Measurements from ENCODE around the gene HSP90AB1. TPM values are rescaled to one million over a fixed set of nuclear protein-coding genes. Genes with fewer than 3 reads are reported as not detected.

The HSP90AB1 gene
- polyA plus RNA-seq, 1 donor from 2014 or later = 522 TPM

GRCh38 chr6:44260011-44260410 lies 13.1 kb downstream of the HSP90AB1 start:
- Histone ChIP-seq H3F3A (ENCODE audit: insufficient read depth, low read length, poor library complexity, severe bottlenecking) (no peaks in the 10 kb centered on the region), H3K9ac (ENCODE audit: low read length) (no peak overlapping the region), H3K27me3 (ENCODE audit: insufficient read depth, low read depth, low read length) (no peaks in the 10 kb centered on the region), H3K79me2 (replicated peaks; ENCODE audit: insufficient read depth, low read length) (peaks cover 33% of the 10 kb centered on the region), H2AFZ (ENCODE audit: low read depth, low read length) (no peak overlapping the region), H3K36me3 (ENCODE audit: insufficient read depth, low read length) (no peaks in the 10 kb centered on the region), H3K4me2 (ENCODE audit: low read length) (no peak overlapping the region), H3K27ac (ENCODE audit: low read length) (no peak overlapping the region), H4K20me1 (ENCODE audit: insufficient read depth) (peaks cover 4% of the 10 kb centered on the region), H3K9me3 (ENCODE audit: low read length) (no peaks in the 10 kb centered on the region), H3K9me2 (ENCODE audit: insufficient read depth, low read length) (no peaks in the 10 kb centered on the region), H3K4me3 (ENCODE audit: low read length) (no peak overlapping the region)
- no peak for TF ChIP-seq RAD21 (conservative IDR thresholded peaks at IDR 0.05)

DNA sequence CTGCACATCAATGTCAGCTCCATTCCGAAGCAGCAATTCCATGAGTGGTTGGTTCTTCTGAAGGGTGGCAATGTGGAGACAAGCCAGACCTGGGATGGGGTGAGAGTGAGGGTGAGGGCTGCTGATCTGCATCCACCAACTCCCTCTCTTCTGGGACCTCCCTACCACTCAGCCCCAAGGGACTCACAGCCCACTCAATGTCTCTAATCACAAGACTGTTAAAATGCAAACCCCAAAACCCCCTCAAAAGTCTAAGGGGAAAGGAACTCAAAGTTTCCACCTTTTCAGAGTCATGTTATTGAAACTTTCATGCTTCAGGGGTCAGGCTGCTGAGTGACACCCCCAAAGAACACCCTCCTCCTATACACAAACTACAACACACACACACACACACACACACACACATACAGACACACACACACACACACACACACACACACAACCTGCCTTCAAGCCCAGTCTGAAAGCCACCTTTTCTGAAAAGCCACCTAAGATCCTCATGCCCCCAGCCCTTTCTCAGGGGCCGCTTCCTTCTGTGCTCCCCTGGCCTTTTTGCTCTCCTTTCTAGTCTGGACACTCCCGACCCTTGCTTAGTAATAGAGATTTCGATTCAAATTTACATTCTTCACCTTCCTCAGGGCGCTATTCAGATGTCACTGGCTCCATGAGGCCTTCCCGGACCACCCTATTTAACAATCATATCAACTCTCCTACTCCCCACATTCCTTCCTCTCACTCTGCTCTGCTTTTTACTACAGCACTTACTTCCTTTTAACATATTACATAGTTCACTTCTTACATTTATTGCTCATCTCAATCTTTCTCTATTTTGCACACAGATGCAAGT lies 13.8 kb downstream of the HSP90AB1 start:
- no peak overlapping the region for H3K4me3 ChIP-seq (ENCODE audit: low read length)
- peaks cover 4% of the 10 kb centered on the region for H4K20me1 ChIP-seq (ENCODE audit: insufficient read depth)
- TF ChIP-seq, protein P1, sequence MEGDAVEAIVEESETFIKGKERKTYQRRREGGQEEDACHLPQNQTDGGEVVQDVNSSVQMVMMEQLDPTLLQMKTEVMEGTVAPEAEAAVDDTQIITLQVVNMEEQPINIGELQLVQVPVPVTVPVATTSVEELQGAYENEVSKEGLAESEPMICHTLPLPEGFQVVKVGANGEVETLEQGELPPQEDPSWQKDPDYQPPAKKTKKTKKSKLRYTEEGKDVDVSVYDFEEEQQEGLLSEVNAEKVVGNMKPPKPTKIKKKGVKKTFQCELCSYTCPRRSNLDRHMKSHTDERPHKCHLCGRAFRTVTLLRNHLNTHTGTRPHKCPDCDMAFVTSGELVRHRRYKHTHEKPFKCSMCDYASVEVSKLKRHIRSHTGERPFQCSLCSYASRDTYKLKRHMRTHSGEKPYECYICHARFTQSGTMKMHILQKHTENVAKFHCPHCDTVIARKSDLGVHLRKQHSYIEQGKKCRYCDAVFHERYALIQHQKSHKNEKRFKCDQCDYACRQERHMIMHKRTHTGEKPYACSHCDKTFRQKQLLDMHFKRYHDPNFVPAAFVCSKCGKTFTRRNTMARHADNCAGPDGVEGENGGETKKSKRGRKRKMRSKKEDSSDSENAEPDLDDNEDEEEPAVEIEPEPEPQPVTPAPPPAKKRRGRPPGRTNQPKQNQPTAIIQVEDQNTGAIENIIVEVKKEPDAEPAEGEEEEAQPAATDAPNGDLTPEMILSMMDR (IDR thresholded peaks at IDR 0.05; ENCODE audit: poor library complexity, severe bottlenecking) = no peak
- TF ChIP-seq REST (IDR thresholded peaks at IDR 0.05; ENCODE audit: borderline replicate concordance) (no peak), SMC3 (conservative IDR thresholded peaks at IDR 0.05; ENCODE audit: poor library complexity) (no peak), TAF1 (IDR thresholded peaks at IDR 0.05; ENCODE audit: low read depth) (no peak), POLR2AphosphoS5 (IDR thresholded peaks at IDR 0.05) (no peak), EZH2 (IDR thresholded peaks at IDR 0.05; ENCODE audit: borderline replicate concordance, insufficient read depth, low read length, poor library complexity, severe bottlenecking) (no peak), RAD21 (conservative IDR thresholded peaks at IDR 0.05) (no peak), EP300 (conservative IDR thresholded peaks at IDR 0.05; ENCODE audit: poor library complexity, severe bottlenecking) (no peak), MXI1 (conservative IDR thresholded peaks at IDR 0.05; ENCODE audit: poor library complexity, severe bottlenecking) (no peak)
- no peaks in the 10 kb centered on the region for H3F3A ChIP-seq (ENCODE audit: insufficient read depth, low read length, poor library complexity, severe bottlenecking)
- peaks cover 27% of the 10 kb centered on the region for H3K79me2 ChIP-seq (replicated peaks; ENCODE audit: insufficient read depth, low read length)
- no peaks in the 10 kb centered on the region for H3K9me2 ChIP-seq (ENCODE audit: insufficient read depth, low read length)
- H3K4me2 ChIP-seq (ENCODE audit: low read length) = no peak overlapping the region
- no peaks in the 10 kb centered on the region for H3K36me3 ChIP-seq (ENCODE audit: insufficient read depth, low read length)
- H3K27ac ChIP-seq (ENCODE audit: low read length) = no peak overlapping the region
- H3K9ac ChIP-seq (ENCODE audit: low read length) = no peak overlapping the region
- H3K27me3 ChIP-seq (ENCODE audit: insufficient read depth, low read depth, low read length) = no peaks in the 10 kb centered on the region
- H2AFZ ChIP-seq (ENCODE audit: low read depth, low read length) = no peak overlapping the region
- H3K9me3 ChIP-seq (ENCODE audit: low read length) = no peaks in the 10 kb centered on the region

Data from neural cell (in vitro differentiated cells).